ENCODE data around the gene H2BK1. TPM values are rescaled to one million over a fixed set of nuclear protein-coding genes. Genes with fewer than 3 reads are reported as not detected.

Gene H2BK1
- total RNA-seq, 1 donor from 2014 or later, result not detected

DNA sequence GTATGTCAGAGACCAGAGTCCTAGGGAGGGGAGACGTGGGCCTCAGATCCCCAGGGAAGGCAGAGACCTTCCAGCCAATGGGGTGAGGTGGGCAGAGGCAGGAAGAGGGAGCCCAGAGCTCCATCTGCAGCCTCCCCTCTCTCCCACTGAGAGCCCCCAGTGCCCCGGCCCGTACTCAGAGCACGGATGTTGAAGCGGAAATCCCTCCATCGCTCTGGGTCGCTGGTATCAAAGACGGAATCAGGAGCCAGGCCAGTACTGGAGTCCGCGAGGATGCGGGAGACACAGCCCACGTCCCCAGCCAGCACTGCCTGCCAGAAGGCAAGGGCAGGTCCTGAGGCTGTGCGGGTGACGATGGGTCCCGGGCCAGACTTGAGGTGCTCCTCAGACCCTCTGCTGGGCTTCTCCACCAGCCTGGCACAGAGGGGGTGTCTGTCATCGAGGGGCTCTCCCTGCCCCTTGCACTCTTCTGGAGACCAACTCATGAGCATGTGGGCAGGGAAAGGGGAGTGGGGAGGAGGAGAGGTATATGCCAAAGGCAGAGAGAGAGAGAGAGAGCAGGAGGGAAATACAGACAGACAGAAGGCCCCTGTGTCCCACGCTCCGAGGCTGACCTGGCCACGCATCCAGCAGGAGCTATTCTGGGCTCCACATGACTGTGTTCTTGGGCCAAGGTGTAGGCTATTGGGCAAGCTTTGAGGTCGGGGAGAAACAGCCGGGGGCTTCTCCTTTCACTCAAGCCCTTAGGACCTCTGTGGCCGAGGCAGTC, 23.5 kb downstream of the H2BK1 start, which contains the start of gene ASB10:
Gene ASB10 (minus strand): TSS at position 611 of the 769 bp plus-strand sequence. CDS start 120 bp downstream, at position 491.
- peak within 1 kb of the TSS; percentile 69 for H3K4me3 ChIP-seq
- H3K27me3 ChIP-seq (ENCODE audit: low read depth), result peaks cover 11% of the 10 kb centered on the region
- H3K4me1 ChIP-seq, result peaks cover 31% of the 10 kb centered on the region
- H3K27ac ChIP-seq (replicated peaks), result peak within 1 kb of the TSS; percentile 96
- DNase-seq, result peak; percentile 55
- intact Hi-C loops (cut with micrococcal nuclease), result no loop called here
- TF ChIP-seq, protein P1, sequence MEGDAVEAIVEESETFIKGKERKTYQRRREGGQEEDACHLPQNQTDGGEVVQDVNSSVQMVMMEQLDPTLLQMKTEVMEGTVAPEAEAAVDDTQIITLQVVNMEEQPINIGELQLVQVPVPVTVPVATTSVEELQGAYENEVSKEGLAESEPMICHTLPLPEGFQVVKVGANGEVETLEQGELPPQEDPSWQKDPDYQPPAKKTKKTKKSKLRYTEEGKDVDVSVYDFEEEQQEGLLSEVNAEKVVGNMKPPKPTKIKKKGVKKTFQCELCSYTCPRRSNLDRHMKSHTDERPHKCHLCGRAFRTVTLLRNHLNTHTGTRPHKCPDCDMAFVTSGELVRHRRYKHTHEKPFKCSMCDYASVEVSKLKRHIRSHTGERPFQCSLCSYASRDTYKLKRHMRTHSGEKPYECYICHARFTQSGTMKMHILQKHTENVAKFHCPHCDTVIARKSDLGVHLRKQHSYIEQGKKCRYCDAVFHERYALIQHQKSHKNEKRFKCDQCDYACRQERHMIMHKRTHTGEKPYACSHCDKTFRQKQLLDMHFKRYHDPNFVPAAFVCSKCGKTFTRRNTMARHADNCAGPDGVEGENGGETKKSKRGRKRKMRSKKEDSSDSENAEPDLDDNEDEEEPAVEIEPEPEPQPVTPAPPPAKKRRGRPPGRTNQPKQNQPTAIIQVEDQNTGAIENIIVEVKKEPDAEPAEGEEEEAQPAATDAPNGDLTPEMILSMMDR (IDR thresholded peaks at IDR 0.05; ENCODE audit: borderline replicate concordance), result no peak
- peaks cover 3% of the 10 kb centered on the region for H3K36me3 ChIP-seq
- H3K9me3 ChIP-seq (replicated peaks), result no peaks in the 10 kb centered on the region

DNA sequence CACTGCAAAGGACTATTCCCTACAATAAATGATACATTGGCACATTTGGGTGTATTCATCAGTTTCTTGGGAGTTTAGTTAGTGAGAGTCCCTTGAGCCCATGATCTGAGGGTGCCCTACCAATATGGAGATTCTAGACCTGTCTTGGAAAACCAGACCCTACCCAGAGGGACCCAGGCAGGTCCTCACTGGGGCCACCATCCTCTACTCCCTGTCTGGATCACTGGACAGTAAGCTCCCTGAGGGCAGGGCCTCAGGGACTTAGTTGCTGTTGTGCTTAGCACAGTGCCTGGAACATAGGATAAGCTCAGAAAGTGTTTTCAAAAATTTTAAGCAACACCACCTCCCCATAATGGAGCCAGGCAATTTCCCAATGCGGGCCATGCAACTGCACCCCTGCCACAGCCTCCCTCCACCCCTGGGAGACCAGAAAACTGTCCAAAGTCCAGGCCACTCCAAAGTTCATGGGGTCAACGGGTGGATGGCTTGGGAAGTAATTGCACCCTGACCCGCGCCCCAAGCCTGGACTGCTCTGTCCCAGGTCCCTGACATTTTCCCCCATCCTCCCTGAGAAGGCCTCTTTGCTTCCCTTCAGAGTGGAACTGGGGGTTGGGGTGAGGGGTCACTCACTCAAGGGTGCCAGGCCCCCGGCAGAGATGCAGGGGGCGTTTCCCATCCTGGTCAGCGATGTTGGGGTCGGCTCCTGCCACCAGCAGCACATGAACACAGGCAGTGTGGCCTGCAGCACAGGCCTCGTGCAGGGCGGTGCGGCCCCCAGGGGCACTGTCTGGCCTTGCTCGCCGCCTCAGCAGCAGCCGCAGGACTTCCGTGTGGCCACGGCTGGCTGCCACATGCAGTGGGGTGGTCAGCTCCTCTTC, 24.3 kb downstream of the H2BK1 start:
- Histone ChIP-seq H3K4me3 (peak overlapping the region; percentile 69), H3K4me1 (peaks cover 31% of the 10 kb centered on the region), H3K27me3 (ENCODE audit: low read depth) (peaks cover 13% of the 10 kb centered on the region), H3K9me3 (replicated peaks) (no peaks in the 10 kb centered on the region), H3K27ac (replicated peaks) (peak overlapping the region; percentile 96), H3K36me3 (peaks cover 5% of the 10 kb centered on the region)
- DNase-seq, result no peak
- TF ChIP-seq, protein P1 (IDR thresholded peaks at IDR 0.05; ENCODE audit: borderline replicate concordance), result peak; percentile 15
- intact Hi-C loops (cut with micrococcal nuclease), result no loop called here

DNA sequence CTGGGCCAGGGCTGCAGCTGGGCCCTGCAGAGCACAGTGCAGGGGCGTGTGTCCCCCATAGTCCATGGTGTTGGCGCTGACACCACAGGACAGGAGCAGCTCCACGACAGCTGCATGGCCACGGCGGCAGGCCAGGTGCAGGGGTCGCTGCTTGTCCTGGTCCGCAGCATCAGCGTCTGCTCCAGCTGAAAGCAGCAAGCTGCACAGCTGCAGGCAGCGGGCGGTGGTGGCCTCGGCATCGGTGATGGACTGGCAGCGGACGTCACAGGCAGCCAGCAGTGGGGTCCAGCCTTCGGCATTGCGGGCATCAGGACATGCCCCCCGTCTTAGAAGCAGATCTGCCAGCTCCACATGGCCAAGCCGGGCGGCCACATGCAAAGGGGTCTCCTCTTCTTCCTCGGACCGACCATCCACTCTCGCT, 29.3 kb downstream of the H2BK1 start:
- peaks cover 29% of the 10 kb centered on the region for H3K27me3 ChIP-seq (ENCODE audit: low read depth)
- peaks cover 12% of the 10 kb centered on the region for H3K36me3 ChIP-seq
- peaks cover 23% of the 10 kb centered on the region for H3K4me1 ChIP-seq
- TF ChIP-seq, protein P1 (IDR thresholded peaks at IDR 0.05; ENCODE audit: borderline replicate concordance), result no peak
- DNase-seq, result no peak
- no peaks in the 10 kb centered on the region for H3K9me3 ChIP-seq (replicated peaks)
- no peak overlapping the region for H3K27ac ChIP-seq (replicated peaks)
- intact Hi-C loops (cut with micrococcal nuclease), result no loop called here
- H3K4me3 ChIP-seq, result no peak overlapping the region

DNA sequence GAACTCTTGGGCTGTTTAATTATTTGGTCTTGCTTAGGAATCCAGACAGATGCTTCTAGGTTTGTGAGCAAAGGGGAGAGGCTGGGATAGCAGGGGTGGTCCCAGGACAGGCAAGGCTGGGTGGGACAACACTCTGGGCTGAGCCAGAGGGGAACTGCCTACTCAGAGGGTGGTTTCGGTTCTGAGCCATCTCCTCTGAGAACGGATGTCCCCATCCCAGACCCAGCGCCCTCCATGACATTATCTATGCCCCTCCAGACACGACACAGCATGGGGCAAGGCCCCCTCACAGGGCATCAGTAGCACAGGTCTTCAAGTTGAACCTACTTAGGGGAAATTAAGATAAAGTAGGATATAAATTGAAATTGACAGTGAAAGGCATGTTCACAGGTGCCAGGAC, 30.3 kb downstream of the H2BK1 start:
- Histone ChIP-seq H3K4me1 (peaks cover 25% of the 10 kb centered on the region), H3K4me3 (no peak overlapping the region), H3K27me3 (ENCODE audit: low read depth) (peaks cover 40% of the 10 kb centered on the region), H3K9me3 (replicated peaks) (no peaks in the 10 kb centered on the region), H3K27ac (replicated peaks) (no peak overlapping the region), H3K36me3 (peaks cover 17% of the 10 kb centered on the region)
- TF ChIP-seq, protein P1 (IDR thresholded peaks at IDR 0.05; ENCODE audit: borderline replicate concordance), result no peak
- intact Hi-C loops (cut with micrococcal nuclease), result no loop called here
- no peak for DNase-seq

DNA sequence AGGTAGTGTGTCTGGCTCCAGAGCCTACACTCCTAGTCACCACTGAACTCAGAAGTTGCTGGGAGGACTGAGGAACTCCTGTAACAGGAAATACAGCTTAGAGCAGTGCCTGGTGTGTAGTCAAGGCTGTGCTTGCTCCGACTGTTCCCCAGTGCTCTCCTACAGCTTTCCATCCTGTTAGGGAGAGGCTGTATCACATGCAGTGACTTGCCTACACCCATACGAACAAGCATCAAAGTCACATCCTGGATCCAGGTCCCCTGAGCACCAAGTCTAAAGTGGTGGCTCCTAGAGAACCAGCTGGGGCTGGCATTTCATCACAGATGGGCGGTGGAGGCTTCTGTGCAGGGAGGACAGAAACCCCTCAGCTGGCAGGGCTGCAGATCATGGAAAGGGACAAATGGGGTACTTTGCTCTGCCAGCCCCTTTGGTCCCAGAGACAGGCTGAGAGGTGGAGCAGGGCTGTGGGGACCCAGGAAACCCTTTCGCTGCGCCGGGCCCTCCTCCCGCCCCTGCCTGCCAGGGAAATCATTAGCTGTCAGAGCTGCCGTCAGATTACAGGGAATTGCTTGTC, 30.9 kb downstream of the H2BK1 start:
- H3K27me3 ChIP-seq (ENCODE audit: low read depth), result peaks cover 46% of the 10 kb centered on the region
- no peak overlapping the region for H3K27ac ChIP-seq (replicated peaks)

More for the DNA sequence above, 30.9 kb downstream of the H2BK1 start:
- peaks cover 28% of the 10 kb centered on the region for H3K4me1 ChIP-seq
- TF ChIP-seq, protein P1 (IDR thresholded peaks at IDR 0.05; ENCODE audit: borderline replicate concordance), result no peak
- no peak for DNase-seq
- intact Hi-C loops (cut with micrococcal nuclease), result no loop called here
- peaks cover 17% of the 10 kb centered on the region for H3K36me3 ChIP-seq
- no peak overlapping the region for H3K4me3 ChIP-seq
- H3K9me3 ChIP-seq (replicated peaks), result no peaks in the 10 kb centered on the region
